Subcutaneous abdominal adipose tissue (tissue), 5 donors: ENCODE data around the gene SINHCAF.
A peak's percentile ranks its signal among the peaks of the same experiment; 100 is the strongest.

ENCODE experiments used
- H3K27ac ChIP-seq: one replicate; pipeline ENCODE4 v1.7.0; 2013; ENCODE audit warnings: low read depth, mild to moderate bottlenecking, inconsistent platforms, low read length, moderate library complexity
- H3K27me3 ChIP-seq, 5 donors: one replicate each; pipeline ENCODE4 v1.7.0; 2013; ENCODE audit warnings: low read length in 5 of 5, inconsistent platforms in 1 of 5; ENCODE audit not compliant: control insufficient read depth in 5 of 5, insufficient read depth in 4 of 5
- H3K36me3 ChIP-seq, 5 donors: one replicate each; pipeline ENCODE4 v1.7.0; 2013; ENCODE audit warnings: low read length in 5 of 5; ENCODE audit not compliant: control insufficient read depth in 5 of 5, insufficient read depth in 5 of 5
- H3K4me1 ChIP-seq, 5 donors: one replicate each; pipeline ENCODE4 v1.7.0; 2013; ENCODE audit warnings: low read length in 5 of 5, mild to moderate bottlenecking in 3 of 5, moderate library complexity in 1 of 5; ENCODE audit not compliant: control insufficient read depth in 5 of 5, insufficient read depth in 5 of 5
- H3K4me3 ChIP-seq, 5 donors: one replicate each; pipeline ENCODE4 v1.7.0; 2013; ENCODE audit warnings: low read length in 5 of 5, low read depth in 1 of 5
- H3K9ac ChIP-seq, 5 donors: one replicate each; pipeline ENCODE4 v1.7.0; 2013; ENCODE audit warnings: low read length in 5 of 5, mild to moderate bottlenecking in 4 of 5, moderate library complexity in 3 of 5
- H3K9me3 ChIP-seq, 5 donors: one replicate each; pipeline ENCODE4 v1.7.0; 2013; ENCODE audit warnings: low read length in 5 of 5; ENCODE audit not compliant: control insufficient read depth in 5 of 5
- donor health status: healthy.
- donor health status: healthy.
- donor health status: healthy.
- donor health status: healthy.
- donor health status: healthy.

The SINHCAF gene

DNA sequence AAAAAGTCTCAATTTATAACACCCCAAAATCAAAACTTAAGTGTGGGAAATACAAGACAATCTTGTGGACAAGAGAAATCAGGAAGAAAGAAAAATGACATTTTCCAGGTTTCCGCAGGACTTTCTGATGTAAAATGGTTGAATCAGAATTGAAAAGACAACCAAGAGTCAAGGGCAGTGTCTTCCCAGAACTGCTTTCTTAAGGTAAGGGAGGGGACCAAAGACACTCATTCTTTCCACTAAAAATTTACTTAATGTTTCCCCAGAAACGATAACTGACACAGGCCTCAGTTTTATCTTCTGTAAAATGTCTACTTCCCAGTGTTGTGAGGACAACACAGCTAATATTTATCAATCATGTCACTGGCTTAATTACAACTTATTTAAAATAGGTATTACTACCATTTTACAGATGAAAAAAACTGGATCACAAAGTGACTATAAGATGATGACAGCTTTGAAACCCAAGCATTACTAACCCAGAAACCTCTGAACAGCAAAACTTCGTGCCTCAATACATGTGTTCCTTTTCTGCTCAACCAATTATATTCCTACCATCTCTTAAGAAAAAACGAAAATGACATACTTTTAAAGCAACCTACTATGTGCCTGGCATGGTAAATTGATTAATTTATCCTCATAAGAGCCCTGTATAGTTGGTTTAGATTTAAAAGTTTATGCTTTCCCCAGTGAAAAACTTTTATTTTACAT lies 4.6 kb downstream of the SINHCAF start:
- Histone ChIP-seq H3K4me1 (peaks cover 0 to 45% (median 31%) of the 10 kb centered on the region in 5 donors), H3K9ac (no peak overlapping the region), H3K36me3 (no peaks in the 10 kb centered on the region), H3K27ac (no peak overlapping the region), H3K4me3 (no peak overlapping the region), H3K27me3 (no peaks in the 10 kb centered on the region), H3K9me3 (no peaks in the 10 kb centered on the region)

DNA sequence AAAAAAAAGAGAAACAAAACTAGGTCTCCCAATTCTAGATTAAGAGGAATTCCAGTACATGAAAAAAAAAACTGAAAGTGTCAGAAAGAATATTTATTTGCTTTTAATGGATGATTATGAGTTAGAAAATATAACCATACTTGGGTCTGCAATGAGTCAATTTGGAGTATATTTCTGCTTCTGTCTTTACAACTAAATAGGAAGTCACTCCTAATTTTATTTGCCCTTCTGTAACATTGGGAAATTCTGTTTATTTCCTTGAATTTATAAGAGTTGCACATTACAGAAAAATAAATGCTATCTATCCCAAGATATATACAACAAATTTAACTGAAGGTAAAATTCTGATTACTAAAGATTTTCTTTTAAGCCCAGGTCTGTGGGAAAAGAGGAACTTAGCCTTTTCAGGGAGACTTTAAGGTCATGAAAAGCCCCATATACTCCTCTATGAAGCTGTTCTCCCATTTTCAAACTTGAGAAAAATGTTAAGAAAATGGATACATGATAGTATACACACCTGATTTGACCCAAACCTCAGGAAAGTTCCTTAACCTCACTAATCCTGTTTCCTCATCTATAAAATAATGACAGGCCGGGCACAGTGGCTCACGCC lies 7.2 kb downstream of the SINHCAF start:
- Histone ChIP-seq H3K4me3 (no peak overlapping the region), H3K9ac (no peak overlapping the region), H3K36me3 (no peaks in the 10 kb centered on the region), H3K27me3 (no peaks in the 10 kb centered on the region), H3K27ac (no peak overlapping the region), H3K9me3 (no peaks in the 10 kb centered on the region), H3K4me1 (peaks cover 0 to 26% (median 17%) of the 10 kb centered on the region in 5 donors)

DNA sequence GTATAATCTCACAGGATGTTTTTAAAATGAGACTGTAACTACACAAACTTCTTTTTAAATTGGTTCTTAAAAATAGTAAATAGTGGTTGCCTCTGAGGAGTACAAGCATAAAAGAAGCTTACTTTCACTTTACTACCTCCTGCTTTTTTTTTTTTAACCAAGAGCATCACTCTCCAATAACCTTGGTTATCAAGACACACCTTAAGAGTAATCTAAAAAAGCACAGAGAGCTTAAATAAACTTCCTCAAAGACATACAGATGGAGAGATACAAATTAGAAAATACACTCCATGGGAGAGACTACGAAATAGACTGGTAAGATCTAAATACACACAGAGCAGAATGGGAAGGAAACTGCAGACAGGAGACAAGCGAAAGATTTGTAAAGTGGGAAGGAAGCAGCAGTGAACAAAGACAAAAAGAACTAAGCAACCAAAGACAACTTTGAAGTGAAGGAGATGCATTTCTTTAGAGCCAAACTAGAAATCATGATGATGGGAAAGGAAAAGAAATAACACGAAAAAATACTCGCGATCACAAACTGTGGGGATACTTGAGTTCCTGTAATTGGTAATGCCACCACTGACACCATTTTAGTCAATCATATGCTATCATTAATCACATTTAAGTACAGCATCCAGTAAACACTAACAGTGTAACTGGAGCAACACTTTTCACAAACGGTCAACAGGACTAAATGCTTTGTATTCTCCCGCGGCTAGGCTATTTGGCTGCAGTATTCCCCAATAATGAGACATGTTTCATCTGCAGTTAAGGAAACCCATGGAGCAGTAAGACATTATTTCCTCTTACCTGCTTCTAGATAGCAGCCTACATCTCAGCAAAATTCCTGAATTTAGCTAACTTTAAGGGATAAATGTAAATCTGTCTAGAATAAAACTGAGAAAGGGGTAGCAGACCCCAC lies 8.2 kb downstream of the SINHCAF start:
- Histone ChIP-seq H3K27me3 (no peaks in the 10 kb centered on the region), H3K4me3 (peak overlapping the region; percentile 45 to 74 (median 66)), H3K36me3 (no peaks in the 10 kb centered on the region), H3K4me1 (peaks cover 0 to 16% (median 12%) of the 10 kb centered on the region in 5 donors), H3K9ac (peak overlapping the region; percentile 6 to 68 (median 50)), H3K27ac (no peak overlapping the region), H3K9me3 (no peaks in the 10 kb centered on the region)

- Histone ChIP-seq H3K9me3 (no peaks in the 10 kb centered on the region), H3K9ac (peak overlapping the region in 3 of 5 donors; percentile 50 to 68 (median 54)), H3K4me1 (peaks cover 0 to 14% (median 12%) of the 10 kb centered on the region in 5 donors), H3K36me3 (no peaks in the 10 kb centered on the region), H3K4me3 (peak overlapping the region in 4 of 5 donors; percentile 45 to 66 (median 62)), H3K27me3 (no peaks in the 10 kb centered on the region), H3K27ac (no peak overlapping the region)
Measured at GRCh38 chr12:31316891-31317290, 9.1 kb downstream of the SINHCAF start.

DNA sequence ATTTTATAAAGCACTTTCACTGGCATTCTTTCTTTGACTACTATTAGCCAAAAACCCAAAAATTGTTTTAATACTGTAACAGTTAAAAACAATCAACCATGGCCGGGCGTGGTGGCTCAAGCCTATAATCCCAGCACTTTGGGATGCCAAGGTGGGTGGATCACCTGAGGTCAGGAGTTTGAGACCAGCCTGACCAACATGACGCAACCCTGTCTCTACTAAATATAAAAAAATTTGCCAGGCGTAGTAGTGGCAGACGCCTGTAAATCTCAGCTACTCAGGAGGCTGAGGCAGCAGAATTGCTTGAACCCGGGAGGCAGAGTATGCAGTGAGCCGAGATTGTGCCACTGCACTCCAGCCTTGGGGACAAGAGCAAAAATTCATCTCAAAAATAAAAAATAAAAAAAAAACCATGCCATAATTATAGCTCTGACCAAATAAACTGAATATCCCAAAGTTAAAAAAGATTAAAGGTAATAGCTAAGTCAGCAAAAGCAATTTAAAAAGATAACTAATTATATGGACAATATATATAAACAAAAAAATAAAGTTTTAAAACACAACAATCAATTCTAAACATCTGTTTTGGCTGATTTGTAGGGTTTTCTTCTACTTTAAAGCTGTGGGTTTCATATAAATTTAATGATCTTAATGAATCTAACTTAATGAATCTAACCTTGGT lies 10.0 kb downstream of the SINHCAF start:
- Histone ChIP-seq H3K27ac (no peak overlapping the region), H3K4me3 (no peak overlapping the region), H3K4me1 (peaks cover 0 to 14% (median 12%) of the 10 kb centered on the region in 5 donors), H3K9ac (no peak overlapping the region), H3K36me3 (no peaks in the 10 kb centered on the region), H3K27me3 (no peaks in the 10 kb centered on the region), H3K9me3 (no peaks in the 10 kb centered on the region)

DNA sequence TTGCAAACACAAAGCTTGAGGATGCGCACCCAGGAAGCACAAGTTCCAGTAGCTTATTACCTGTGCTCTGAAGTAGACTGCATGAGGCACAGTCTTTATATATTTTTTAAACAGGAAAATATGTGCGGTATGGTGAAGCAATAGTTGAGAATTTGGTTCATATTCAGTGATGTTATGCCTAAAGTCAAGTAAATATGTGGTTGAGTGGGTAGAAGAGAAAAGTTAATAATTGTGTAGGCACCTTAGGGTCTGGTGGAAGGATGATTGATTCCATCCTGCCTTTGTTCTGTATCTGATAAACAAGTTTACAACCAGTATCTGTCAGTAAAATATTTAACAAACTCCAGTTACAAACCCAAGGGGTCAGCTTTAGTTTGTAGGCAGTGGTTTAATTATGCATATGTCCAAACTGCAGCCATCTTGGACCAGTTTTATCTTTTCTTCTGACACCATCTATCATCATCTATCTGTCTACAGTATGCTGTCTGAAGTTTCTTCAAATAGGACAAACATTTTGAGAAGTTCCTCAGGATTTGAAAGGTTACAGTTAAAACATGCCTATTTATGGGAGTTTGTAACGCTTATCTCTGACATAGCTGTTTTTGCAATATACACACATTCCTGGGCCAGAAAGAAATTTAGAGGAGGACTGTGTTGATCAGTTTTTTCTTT lies 10.8 kb downstream of the SINHCAF start:
- peaks cover 0 to 14% (median 12%) of the 10 kb centered on the region in 5 donors for H3K4me1 ChIP-seq
- H3K4me3 ChIP-seq = no peak overlapping the region
- H3K36me3 ChIP-seq = no peaks in the 10 kb centered on the region
- no peak overlapping the region for H3K27ac ChIP-seq
- H3K9me3 ChIP-seq = no peaks in the 10 kb centered on the region
- no peak overlapping the region for H3K9ac ChIP-seq
- H3K27me3 ChIP-seq = no peaks in the 10 kb centered on the region

GRCh38 chr12:31312431-31312830 lies 13.5 kb downstream of the SINHCAF start:
- Histone ChIP-seq H3K27me3 (no peaks in the 10 kb centered on the region), H3K9ac (no peak overlapping the region), H3K4me3 (no peak overlapping the region), H3K4me1 (peaks cover 0 to 6% (median under 1%) of the 10 kb centered on the region in 5 donors), H3K27ac (no peak overlapping the region), H3K36me3 (no peaks in the 10 kb centered on the region), H3K9me3 (no peaks in the 10 kb centered on the region)

GRCh38 chr12:31311634-31312258 lies 14.2 kb downstream of the SINHCAF start:
- Histone ChIP-seq H3K36me3 (no peaks in the 10 kb centered on the region), H3K27me3 (no peaks in the 10 kb centered on the region), H3K9ac (no peak overlapping the region), H3K27ac (no peak overlapping the region), H3K9me3 (no peaks in the 10 kb centered on the region), H3K4me1 (peaks cover 0 to 2% (median 0%) of the 10 kb centered on the region in 5 donors), H3K4me3 (no peak overlapping the region)

DNA sequence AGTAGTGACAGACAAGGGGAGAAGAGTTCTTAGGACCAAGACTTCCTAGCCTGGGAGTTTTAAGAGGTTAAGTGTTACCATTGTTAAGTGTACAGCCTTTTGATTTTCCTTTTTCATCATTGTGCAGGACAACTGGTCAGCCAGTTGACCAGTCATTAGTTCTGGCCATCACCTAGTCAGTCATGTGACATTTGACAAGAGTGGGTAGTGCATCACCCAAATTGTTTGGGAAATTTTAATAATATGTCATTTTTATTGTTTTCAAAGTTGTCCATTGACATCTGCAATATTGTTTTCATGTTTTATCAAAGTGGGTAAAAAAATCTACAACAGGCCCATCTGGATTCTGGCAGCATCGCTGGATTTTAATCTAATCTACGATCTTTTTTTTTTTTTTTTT lies 15.5 kb downstream of the SINHCAF start:
- H3K4me1 ChIP-seq = no peaks in the 10 kb centered on the region
- H3K9me3 ChIP-seq = no peaks in the 10 kb centered on the region
- no peak overlapping the region for H3K4me3 ChIP-seq

More for the DNA sequence above, 15.5 kb downstream of the SINHCAF start:
- H3K9ac ChIP-seq = no peak overlapping the region
- H3K27ac ChIP-seq = no peak overlapping the region
- H3K27me3 ChIP-seq = no peaks in the 10 kb centered on the region
- no peaks in the 10 kb centered on the region for H3K36me3 ChIP-seq
